HG03521 (cell line): ENCODE data around the gene CDK12.
"Not testable (repeated sequence)": the region's sequence is repeated elsewhere in the genome, so short reads cannot be mapped to it uniquely, and the experiment has no call there.

ENCODE experiments used
- ATAC-seq: cut with Tn5 transposase; IDR thresholded peaks from one replicate; pipeline ENCODE4 v1.9.1; 2021; ENCODE audit warnings: mild to moderate bottlenecking, moderate library complexity; ENCODE audit not compliant: unreplicated experiment

CDK12 gene

DNA sequence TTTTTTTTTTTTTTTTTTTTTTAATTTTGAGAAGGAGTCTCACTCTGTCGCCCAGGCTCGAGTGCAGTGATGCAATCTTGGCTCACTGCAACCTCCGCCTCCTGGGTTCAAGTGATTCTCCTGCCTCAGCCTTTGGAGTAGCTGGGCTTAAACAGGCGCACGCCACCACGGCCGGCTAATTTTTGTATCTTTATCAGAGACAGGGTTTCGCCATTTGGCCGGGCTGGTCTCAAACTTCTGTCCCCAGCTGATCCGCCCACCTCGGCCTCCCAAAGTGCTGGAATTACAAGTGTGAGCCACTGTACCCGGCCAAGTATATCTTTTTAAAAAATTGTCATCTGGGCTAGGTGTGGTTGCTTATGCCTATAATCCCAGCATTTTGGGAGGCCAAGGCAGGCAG, 35.6 kb downstream of the CDK12 start:
- ATAC-seq, result not testable (repeated sequence)

DNA sequence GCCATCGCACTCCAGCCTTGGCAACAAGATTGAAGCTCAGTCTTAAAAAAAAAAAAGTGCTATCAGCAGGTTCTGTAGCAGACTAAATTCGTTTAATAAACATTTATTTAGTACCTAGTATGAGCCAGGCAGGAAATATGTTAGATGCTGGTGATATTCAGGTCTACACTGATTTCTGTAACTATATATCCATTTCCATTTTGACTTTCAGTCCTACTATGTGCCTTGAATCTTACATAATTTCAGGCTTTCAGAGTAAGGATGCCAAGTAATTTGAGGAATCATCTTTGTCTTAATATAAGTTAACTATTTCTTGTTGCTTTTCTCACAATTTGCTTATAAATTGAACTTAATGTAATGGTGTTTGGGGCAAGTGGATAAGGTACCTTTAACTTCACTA, 46.2 kb downstream of the CDK12 start:
- ATAC-seq, result no peak

DNA sequence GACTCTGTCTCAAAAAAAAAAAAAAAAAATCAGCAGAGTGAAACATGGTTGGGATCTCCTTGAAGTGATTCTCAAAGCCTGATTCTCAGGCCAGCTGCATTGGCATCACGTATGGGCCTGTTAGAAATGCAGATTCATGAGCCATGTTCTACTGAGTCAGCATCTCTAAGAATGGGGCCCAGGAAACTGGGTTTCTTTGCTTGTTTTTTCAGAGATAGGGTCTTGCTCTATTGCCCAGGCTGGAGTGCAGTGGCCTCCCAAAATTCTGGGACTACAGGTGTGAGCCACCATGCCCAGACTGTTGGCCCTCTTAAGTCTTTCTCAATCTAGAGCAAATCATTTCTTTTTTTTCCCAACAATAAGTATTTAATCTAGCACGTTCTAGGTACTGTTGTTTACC, 47.7 kb downstream of the CDK12 start:
- ATAC-seq, result no peak

DNA sequence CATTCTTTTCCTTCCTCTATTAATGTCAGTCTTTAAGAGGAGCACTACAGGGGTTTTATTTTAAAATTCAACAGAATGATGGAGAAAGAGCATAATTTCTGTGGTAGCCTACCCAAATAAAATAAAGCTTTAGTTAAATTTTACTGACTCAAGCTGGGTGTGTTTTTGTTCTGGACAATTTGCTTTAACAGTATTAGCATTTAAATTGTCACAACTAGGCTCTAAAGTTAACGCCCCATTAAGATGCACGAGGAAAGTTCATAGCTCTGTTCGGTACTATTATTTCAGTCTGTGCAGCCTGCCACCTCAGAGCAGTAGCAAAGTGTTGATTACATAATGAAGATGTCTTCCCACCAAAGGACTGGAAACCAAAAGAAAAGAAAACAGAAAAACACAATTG, 52.0 kb downstream of the CDK12 start:
- ATAC-seq, result no peak

DNA sequence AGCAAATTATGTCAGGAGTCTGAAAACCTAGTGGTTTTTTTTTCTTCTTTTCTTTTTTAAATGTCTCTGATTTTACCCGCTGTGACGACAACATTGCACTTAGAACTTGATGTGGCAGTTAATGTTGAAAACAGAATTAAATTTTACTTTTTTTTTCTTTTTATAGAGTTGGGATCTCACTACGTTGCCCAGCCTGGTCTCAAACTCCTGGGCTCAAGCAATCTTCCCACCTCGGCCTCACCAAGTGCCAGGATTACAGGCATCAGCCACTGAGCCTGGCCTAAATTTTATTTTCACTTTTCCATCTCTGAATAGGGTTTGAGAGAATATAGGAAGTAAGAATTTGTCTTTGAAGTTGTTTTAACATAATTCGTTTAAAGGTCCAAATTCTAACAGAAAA, 52.6 kb downstream of the CDK12 start:
- ATAC-seq, result no peak

DNA sequence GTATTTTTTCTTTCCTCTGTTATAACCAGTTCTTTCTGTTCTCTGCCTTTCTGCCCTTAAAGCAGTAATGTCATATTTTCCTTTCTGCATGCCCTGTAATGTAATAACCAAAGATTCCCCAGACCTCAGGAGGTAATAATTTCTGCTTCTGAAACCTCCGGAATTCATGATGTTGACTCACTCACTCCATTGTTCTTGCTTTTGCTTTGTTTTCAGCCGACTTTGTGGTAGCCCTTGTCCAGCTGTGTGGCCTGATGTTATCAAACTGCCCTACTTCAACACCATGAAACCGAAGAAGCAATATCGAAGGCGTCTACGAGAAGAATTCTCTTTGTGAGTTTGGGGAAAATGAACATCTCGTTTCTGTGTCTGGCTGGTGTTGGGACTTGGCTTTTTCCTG, 55.9 kb downstream of the CDK12 start:
- ATAC-seq, result no peak

DNA sequence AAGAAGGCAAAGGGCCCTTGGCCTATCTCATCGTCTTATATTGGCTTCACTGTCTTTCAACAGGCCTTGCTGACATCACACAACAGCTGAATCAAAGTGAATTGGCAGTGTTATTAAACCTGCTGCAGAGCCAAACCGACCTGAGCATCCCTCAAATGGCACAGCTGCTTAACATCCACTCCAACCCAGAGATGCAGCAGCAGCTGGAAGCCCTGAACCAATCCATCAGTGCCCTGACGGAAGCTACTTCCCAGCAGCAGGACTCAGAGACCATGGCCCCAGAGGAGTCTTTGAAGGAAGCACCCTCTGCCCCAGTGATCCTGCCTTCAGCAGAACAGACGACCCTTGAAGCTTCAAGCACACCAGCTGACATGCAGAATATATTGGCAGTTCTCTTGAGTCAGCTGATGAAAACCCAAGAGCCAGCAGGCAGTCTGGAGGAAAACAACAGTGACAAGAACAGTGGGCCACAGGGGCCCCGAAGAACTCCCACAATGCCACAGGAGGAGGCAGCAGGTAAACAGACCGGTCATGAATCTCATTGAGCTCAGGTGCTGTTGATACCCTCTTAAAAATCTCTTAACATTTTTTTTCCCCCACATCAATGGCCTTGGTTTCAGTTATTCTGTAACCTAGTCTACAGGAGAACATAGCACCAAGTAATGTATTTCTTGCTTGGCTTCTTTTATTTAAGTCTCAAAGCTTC, 64.7 kb downstream of the CDK12 start:
- ATAC-seq, result no peak

DNA sequence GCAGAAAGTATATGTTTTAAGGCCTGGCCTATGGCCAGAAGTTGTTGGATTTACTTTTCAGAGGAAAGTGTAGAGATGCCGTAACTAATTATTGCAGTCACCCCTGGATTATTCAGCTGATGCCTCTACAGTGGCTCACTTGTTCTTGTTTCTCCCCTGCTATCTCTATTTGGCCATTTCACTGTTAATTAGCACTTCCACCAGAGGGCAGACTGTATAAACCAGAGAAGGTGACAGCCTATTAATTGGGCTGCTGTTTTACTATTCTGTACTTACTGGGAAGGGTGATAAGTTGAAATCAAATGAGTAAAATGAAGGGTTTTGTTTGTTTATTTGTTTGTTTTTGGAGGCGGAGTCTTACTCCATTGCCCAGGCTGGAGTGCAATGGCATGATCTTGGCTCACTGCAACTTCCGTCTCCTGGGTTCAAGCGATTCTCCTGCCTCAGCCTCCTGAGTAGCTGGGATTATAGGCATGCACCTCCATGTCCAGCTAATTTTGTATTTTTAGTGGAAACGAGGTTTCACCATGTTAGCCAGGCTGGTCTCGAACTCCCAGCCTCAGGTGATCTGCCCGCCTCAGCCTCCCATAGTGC, 66.0 kb downstream of the CDK12 start:
- ATAC-seq, result no peak

DNA sequence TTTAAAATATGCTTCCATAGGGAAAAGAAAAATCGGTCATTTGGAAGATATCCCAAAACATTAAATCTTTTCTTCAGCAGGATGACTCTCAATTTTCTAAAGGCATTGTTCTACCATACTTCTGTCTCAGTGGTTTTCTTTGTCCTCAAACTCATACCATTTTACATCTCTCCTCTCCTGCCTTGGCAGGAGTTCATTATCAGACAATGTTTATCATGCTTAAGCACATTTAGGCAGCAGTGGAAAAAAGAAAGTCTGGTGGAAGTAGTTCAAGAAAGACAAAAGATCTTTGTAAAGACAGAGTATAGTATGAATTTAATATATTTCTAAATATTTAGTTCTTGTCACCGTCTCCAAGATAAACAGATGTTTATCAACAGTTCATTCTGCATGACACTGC, 68.2 kb downstream of the CDK12 start:
- no peak for ATAC-seq

DNA sequence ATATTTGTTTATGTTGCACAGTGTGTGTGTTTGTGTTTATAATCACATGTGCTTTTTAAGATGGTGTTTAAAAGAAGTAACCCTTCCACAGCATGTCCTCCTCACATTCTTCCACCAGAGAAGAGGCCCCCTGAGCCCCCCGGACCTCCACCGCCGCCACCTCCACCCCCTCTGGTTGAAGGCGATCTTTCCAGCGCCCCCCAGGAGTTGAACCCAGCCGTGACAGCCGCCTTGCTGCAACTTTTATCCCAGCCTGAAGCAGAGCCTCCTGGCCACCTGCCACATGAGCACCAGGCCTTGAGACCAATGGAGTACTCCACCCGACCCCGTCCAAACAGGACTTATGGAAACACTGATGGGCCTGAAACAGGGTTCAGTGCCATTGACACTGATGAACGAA, 69.2 kb downstream of the CDK12 start:
- ATAC-seq, result no peak

DNA sequence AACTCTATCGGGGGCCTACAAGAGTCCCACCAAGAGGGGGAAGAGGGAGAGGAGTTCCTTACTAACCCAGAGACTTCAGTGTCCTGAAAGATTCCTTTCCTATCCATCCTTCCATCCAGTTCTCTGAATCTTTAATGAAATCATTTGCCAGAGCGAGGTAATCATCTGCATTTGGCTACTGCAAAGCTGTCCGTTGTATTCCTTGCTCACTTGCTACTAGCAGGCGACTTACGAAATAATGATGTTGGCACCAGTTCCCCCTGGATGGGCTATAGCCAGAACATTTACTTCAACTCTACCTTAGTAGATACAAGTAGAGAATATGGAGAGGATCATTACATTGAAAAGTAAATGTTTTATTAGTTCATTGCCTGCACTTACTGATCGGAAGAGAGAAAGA, 70.0 kb downstream of the CDK12 start:
- ATAC-seq, result no peak

DNA sequence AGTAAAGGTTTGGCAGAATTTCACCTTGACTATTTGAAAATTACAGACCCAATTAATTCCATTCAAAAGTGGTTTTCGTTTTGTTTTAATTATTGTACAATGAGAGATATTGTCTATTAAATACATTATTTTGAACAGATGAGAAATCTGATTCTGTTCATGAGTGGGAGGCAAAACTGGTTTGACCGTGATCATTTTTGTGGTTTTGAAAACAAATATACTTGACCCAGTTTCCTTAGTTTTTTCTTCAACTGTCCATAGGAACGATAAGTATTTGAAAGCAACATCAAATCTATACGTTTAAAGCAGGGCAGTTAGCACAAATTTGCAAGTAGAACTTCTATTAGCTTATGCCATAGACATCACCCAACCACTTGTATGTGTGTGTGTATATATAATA, 72.6 kb downstream of the CDK12 start:
- ATAC-seq, result no peak

DNA sequence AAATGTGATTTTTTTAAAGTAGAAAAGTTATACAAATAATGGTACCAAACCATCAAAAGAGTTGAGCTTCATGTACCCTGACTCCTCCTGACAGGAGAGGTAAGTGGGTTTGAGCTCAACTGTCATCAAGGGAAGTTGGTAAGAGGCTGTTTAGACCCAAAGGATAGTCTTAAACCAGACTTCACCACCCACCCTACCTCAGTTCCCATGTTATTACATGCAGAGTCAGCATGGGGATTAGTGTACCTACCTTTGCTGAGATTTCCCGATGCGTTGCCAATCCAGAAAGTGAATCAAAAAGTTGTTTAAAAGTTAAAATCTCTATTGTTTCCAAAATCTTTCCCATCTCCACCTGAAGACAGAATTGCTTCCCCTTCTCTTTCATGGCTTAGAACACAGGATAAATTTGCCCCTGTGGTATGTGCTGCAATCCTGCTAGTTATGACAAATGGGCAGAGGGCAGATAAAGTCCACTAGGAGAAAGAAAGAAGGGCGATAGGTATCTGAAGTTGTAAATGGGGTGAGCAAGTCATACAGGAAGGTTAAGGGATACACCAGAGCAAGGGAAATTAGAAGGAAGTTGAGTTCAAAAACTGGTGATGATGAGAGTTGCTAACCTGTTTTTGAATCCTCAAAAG, 73.6 kb downstream of the CDK12 start:
- ATAC-seq, result no peak

DNA sequence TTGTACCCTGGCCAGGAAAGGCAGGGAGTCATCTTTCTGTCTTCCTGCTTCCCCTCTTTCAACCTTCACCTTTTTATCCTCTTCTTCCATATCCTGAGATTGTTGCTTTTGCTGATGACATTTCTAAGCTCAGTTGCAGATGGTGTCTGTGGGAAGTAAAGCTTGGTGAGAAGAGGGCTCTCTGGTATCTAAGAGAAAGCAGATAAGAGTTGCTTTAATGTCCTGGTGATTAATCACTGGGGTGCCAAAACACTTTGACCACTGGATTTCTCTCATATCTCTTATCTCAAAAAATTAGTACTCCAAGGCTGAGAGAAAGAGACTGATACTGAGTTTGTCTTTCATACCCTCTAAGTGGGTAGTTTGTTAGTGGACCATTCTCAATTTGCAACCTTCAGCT, 75.2 kb downstream of the CDK12 start:
- no peak for ATAC-seq

DNA sequence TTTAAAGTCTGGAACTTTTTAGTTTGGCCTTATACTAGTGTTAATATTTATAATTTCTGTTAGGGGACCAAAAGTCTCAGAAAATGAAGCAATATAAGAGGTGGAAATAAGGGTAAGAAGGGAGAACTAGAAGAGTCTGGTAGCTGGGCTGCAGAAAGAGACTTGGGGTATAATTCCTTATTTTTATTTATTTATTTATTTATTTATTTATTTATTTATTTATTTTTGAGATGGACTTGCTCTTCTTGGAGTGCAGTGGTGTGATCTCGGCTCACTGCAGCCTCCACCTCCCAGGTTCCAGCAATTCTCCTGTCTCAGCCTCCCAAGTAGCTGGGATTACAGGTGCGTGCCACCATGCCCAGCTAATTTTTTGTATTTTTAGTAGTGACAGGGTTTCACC, 76.1 kb downstream of the CDK12 start:
- not testable (repeated sequence) for ATAC-seq

DNA sequence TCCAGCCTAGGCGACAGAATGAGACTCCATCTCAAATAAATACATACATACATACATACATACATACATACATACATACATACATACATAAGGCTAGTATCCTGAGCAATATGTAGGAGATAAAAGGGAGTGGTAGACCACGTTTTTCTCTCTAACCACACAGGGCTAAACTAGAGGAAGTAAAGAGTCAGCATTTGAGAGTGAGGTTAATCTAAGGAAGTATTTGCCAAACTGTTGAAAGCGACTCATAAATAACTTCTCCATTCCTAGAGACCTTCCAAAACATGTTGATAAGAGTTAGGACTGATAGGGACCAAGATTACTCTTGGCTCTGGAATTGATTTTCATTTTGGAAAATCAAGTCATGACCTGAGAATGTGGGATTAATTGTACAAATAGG, 77.6 kb downstream of the CDK12 start:
- ATAC-seq, result no peak

DNA sequence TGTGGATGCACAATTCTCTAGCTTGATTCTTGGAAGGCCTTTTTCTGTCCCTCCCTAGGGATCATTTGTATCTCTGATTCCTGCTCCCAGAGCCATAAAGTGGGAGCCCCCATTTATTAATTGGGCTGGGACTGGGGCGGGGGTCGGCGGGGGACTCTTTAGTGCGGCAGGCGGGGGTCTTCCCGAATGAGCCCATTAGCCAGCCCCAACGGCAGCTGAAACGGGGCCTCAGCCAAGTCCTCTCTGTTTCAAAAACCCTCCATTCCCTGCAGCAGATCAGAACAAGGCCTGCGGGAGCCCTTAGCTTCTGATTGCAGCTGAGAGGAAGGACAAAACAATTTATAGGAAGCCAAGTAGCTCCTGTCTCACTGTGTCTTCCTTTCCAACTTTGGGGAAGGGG, 79.3 kb downstream of the CDK12 start:
- ATAC-seq, result no peak

DNA sequence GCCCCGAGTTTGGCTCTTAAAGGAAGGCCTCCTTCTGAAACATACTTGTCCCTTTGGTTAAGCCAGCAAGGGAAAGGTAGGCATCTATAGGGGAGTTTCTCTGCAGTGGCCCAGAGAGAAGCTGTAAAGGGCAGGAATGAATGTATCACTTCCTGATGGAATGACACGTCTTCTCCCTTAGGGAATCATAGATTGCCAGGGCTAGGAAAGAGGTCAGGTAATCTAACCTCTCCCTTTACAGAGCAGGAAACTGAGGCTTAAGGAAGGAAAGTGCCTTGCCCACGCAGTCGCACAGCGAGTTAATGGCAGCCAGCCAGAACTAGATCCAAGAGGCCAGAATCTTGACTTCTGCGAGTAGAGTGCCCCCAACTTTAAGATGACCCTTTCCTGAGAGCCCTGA, 80.4 kb downstream of the CDK12 start:
- no peak for ATAC-seq

DNA sequence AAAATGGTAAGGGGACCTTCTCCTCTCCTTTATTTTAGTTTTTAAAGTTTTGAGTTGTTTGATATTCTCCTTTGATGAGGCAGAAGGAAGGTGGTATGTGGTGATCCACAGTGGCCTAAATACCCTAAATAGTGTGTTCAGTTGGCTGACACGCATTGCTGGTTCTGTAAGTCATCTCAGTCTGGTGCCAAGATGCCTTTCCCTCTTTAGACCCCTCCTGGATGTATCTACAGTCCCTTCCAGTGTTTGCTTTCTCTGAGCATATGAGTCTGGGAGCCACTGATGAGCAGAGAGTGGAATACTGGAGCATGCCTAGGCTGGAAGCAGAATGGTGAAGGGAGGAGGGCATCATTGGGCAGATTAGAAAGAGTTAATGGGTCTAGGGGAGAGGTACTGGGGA, 81.9 kb downstream of the CDK12 start:
- ATAC-seq, result no peak

DNA sequence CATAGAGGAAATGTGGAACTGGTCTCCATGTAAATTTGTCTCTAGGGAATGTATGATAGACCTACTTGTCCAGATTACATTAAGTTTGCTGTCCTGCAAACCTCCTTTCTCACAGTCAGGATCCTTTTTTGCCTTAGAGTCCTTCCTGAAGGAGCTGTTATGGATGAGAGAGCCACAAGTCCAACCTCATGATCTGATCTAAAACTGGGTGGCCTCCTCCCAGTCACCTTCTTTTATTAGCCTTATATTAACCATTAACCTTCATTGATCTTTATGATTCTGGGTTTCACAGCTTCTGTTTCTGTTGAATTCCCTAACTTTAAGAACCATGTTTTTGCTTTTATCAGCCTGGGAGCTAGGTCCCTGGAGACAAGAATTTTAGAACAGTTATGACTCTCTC, 82.4 kb downstream of the CDK12 start:
- ATAC-seq, result no peak

DNA sequence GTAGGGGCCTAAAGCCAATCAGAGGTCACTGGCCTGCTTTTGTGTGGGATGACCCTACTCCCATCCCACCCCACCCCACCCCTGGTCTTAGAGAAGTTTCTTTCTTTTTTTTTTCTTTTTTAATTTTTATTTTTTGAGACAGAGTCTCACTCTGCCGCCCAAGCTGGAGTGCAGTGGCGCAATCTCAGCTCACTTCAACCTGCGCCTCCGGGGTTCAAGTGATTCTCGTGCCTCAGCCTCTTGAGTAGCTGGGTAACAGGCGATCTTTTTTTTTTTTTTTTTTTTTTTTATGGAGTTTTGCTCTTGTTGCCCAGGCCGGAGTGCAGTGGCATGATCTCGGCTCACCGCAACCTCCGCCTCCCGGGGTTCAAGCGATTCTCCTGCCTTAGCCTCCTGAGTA, 83.1 kb downstream of the CDK12 start:
- ATAC-seq, result not testable (repeated sequence)

DNA sequence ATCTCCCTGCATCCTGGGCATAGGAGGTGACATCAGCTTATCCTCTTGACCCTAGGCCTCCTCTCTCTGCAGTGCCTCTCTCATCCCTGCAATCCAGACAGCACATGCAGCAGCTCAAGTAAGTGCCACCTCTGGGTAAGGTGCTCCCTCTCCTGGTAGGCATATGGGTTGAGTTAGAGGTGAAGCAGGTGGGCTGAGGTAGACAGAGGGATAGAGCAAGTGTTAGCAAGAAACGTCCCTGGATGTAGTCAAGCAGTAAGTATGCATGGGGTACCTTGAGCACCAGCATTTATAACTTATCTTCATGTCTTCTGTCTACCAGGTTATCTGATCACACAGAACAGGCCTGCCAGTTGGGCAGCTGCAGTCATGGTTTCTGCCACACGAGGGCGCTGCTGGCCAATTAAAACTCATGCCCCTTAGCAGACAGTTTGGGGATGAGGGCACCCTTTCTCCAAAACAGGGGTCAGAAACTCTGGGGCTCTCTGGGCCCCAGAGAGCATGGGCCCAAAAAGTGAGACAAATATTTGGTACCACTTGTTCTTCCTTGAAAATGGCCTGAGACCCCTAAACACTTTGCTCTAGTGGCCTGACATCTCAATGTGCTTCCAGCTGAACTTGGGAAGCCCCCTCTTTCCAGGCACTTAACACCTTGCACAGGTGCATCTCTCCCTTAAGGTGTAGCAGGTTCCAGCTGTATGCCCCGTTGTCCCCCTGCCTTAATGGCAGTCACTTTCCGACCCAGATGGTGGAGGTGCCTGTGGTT, 86.6 kb downstream of the CDK12 start:
- ATAC-seq, result no peak
